ENCODE results near the gene BAMBI.

The BAMBI gene

GRCh38 chr10:28705472-28705871 lies 28.2 kb downstream of the BAMBI start:
- DNase-seq (ENCODE audit: low read depth), result no peak

DNA sequence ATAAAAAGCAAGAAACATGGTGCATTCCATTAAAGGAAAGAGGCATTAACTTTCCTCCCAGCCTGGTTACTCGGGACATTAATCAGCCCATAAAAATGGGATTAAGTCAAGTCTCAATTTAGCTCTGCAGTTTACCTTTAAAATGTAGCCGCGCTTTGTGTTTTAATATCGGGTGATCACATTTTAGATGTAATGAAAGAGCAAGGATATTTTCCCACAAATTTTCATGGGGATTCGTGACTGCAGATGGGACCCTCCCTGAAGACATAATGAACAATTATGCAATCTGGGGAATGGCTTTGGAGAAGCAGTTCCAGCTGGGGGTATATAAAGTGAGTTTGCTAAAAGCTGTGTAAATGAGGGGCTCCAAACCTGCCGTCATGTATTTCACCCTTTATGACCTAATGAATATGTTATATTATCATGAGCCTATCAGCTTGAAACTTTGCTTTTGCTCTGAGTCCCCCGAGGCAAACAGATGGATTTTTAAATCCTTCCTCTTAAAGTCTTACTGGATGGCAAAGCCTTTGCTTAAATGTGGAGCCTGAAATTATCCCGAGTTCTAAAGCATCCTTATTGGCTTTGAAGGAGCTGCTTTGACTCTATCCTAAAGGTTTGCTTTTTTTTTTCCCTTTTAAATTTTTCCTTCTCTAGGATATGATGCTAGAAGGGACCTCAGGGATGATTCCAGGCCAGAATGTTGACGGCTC lies 31.8 kb downstream of the BAMBI start:
- no peak for DNase-seq (ENCODE audit: low read depth)

GRCh38 chr10:28710202-28710886 lies 33.0 kb downstream of the BAMBI start:
- DNase-seq (ENCODE audit: low read depth), result no peak

DNA sequence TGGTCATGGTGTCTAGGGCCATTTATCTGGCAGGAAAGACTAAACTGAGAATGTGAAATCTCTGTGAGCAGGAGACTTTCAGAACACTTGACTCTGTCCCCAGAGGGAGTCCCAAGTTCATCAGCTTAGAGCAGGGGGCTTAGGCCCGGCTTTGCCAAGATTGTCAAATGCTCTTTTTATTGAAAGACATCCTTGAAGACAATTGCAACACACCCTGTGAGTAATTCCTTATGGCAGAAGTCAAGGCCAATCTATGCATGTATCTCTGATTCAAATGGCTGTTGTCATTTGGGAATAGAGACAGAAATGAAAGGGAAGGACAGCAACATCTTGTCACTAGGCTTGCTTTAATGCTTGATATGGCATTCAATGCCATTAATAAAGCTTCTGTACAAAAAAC lies 33.7 kb downstream of the BAMBI start:
- no peak for DNase-seq (ENCODE audit: low read depth)

GRCh38 chr10:28711776-28712175 lies 34.5 kb downstream of the BAMBI start:
- no peak for DNase-seq (ENCODE audit: low read depth)

DNA sequence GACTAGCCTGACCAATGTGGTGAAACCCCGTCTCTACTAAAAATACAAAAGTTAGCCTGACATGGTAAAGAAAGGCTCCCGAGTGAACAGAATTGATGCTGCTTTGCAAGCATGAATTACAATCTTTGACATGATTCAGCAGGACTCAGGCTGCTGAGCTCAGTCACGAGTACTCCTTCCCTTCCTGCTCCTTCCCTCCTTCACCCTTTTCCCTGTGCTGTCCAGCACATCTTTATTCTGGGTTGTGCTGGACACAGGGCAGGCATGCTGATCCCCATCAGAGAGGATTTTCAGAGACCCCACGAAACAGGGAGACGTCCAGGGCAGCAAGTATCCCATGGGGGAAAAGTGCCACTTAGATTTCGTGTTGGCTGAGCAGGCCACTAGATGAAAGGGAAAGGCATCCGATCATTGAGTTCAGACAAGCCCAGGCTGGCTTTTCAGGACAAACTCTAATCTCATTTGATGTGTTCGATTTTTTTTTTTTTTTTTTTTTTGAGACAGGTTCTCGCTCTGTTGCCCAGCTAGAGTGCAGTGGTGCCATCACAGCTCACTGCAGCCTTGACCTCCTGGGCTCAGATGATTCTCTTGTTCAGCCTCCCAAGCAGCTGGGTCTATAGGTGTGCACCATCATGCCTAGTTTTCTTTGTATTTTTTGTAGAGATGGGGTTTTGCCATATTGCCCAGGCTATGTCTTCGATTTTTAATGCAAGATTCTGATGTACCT lies 36.5 kb downstream of the BAMBI start:
- DNase-seq (ENCODE audit: low read depth), result no peak

GRCh38 chr10:28714401-28715053 lies 37.2 kb downstream of the BAMBI start:
- DNase-seq (ENCODE audit: low read depth), result no peak

DNA sequence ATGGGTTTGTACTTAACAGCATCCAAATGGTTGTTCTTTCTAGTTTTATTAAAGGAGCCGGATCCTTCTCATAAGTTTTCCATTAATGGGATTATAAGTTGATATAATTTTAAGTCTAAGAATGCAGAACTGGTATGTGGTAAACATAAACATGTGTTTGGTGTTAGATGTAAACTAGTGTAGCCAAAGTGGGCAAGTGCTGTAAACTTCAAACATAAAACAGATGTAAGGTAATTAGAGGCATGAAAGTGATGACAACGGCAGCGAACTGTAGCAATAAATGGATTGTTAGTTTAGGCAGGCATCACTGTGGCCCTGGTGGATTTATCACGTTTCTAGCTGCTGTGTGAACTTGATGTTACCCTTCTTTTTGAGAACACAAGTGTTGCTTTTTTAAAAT lies 37.9 kb downstream of the BAMBI start:
- no peak for DNase-seq (ENCODE audit: low read depth)

DNA sequence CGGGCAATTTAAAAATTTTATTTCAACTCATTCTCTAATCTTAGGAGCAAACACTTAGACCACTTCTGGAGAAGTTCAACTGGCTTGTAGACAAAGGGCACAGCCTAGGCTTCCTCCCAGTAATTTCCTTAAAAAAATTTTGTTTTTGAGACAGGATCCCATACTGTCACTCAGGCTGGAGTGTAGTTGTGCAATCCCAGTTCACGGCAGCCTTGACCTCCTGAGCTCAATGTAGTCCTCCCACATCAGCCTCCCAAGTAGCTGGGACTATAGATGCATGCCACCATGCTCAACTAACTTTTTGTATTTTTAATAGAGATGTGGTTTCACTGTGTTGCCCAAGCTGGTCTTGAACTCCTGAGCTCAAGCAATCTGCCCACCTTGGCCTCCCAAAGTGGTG lies 38.4 kb downstream of the BAMBI start:
- DNase-seq (ENCODE audit: low read depth), result no peak

DNA sequence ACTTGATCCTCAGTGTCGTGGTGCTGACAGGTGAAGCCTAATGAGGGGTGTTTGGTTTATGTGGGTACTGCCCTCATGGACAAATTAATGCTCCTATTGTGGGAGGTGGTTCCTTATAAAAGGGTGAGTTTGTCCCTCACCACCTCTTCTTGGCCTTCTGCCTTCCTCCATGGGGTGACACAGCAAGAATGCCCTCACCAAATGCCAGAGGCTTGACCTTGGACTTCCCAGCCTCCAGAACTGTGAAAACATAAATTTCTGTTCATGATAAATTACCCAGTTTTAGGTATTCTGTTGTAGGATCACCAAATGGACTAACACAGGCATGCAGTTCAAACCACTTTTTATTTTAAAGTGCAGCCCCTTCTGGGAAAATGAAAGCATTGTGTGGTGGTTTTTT lies 39.4 kb downstream of the BAMBI start:
- DNase-seq (ENCODE audit: low read depth), result no peak

DNA sequence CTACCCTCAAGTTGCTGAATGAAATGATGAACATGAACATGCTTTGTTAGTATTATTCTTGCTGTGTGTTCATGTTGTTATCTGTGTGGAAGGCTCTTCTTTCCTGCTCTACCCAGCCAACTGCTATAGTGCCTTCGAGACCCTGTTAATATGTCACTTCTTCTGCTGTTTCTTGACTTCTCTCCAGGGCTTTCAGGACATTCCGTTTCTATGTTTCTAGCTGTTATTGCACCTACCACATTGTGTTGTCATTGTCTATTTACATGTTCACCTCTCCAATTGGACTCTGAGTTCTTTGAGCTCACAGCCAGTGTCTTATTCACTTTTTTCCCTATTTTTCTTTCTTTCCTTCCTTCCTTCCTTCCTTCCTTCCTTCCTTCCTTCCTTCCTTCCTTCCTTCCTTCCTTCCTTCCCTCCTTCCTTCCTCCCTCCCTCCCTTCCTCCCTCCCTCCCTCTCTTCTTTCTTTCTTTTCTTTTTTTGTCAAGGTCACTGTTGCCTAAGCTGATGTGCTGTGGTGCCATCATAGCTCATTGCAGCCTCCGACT lies 40.4 kb downstream of the BAMBI start:
- no peak for DNase-seq (ENCODE audit: low read depth)

- DNase-seq (ENCODE audit: low read depth), result no peak
Observed at GRCh38 chr10:28719789-28720436, 42.6 kb downstream of the BAMBI start.

DNA sequence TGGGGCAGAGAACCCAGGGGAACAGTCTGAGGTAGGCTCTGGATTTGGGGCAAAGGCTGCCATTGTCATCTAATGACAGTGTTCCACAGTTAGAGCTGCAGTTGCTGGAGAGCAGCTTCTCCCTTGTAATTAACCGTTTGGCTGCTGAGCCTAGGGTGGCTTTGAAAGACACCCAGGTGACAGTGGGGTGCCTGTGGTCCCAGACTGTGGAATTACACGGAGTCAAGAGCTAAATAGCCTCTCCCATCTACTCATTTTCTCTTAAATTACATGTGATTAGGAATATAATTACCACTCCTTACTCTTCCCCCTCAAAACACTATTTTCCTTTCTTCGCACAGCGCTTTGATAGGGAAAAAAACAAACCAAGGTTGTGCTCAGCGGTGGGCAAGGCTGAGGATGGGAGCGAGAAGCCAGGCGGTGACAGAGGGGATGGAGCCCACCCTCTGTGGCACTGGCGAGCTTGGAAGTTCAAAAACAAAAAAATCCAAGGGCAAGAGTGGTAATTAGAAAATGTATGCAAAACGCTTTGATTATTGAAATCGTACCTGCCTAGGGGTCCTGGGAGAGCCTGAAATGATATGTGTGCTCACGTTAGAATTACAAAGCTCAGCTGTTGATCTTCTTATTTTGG lies 44.1 kb downstream of the BAMBI start:
- no peak for DNase-seq (ENCODE audit: low read depth)

DNA sequence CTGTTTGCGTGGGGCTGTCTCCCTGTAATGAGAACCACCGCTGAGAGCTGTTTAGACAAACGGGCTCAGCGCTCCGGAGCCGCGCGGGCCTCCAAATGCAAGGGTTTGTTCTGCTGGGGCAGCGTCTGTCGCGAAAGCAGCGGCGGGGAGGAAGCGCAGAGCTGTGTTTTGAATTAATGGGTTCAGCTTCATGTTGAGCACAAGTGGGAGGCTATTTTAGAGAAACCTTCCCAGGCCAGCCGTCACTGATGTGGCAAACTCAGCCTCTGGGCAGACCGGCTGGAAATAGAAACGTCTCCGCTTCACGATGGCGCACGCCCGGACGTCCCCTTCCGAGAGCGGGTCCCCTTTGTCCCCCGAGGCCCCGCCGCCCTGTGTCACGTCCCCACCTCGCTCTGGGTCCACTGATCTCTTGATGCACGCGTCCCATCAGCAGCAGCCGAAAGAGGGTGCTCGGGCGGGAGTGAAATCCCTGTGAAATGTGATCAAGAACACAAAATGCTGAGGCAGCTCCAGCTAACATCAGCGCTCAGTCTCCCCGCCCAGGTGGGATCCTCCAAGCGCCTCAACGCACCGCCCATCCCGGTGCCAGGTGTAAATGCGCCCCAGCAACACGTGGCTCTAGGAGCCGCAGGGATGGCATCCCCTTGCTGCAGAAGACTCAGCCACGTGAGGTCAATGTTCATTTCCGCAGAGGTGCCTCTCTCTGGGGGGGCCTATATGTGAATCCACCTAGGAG lies 44.9 kb downstream of the BAMBI start:
- DNase-seq (ENCODE audit: low read depth), result no peak

GRCh38 chr10:28728366-28728765 lies 51.0 kb downstream of the BAMBI start:
- DNase-seq (ENCODE audit: low read depth), result no peak

DNA sequence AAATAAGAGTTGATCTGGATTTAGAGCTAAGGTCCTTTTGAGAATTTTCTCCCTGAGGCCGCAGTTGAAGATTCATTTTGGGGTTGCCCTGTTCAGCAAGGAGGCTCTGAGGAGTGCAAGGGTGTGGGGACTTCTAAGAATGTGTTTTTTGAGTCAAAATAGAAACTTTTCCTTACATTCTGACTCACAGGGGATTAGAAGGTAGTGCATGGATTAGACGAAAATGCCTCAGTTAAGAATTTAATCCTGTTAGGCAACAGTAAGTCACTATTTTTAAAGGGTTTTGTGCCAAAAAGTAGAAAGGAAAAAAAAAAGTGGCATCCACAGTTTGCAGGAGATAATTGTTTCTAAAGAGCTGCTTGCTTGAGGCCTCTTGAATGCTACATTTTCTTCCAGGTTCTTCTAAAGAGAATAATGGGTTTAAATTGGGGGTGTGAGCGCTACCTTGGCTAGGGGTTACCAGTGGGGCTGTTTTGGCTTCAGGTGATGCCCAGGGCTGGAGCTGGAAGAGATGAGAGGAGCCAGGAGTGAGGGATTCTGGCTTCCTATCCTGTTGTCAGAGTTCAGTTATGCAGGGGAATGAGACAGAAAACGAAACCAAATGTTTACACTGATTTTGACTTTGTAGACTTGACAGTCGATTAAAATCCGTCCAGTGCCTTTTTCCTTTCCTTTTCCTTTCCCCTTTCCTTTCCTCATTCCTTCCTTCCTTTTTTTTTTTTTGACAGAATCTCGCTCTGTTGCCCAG lies 52.9 kb downstream of the BAMBI start:
- DNase-seq (ENCODE audit: low read depth), result peak; percentile 21

DNA sequence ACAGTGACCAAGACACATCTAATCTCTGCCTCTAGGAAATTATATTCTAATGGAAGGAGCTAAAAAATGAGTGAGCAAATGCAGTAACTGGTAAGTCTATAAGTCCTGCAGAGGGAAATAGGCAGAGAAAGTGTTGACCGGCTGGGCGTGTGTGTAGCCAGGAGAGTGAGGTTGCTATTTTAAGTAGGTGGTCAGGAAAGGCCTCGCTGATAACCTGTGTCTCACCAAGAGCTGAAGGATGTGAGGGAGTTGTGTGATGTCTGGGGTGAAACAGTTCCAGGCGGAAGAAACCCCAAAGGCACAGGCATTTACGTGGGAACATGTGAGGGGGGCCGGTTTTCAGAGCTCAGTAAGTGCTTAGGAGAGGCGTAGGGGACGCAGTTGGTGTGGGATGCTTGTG lies 54.8 kb downstream of the BAMBI start:
- no peak for DNase-seq (ENCODE audit: low read depth)

Measured in stromal cell of bone marrow (primary cell).